AG10803 (cell line): ENCODE results near the gene EXOC3L4.

Experiments used
- DNase-seq: peaks from one replicate; pipeline ENCODE4 v3.0.0; 2010; ENCODE audit warnings: low read depth
- H3K4me3 ChIP-seq: 2 replicates; pipeline ENCODE4 v1.5.1; 2011; ENCODE audit warnings: mild to moderate bottlenecking, low read length, control low read depth
- TF ChIP-seq, protein P1 (sequence below): conservative IDR thresholded peaks from 2 replicates; pipeline ENCODE4 v1.5.1; 2011; ENCODE audit warnings: mild to moderate bottlenecking, low read length, control low read depth, inconsistent platforms

EXOC3L4 gene

GRCh38 chr14:103134919-103135318 lies 40.4 kb downstream of the EXOC3L4 start:
- no peak for DNase-seq
- no peak overlapping the region for H3K4me3 ChIP-seq
- TF ChIP-seq, protein P1, sequence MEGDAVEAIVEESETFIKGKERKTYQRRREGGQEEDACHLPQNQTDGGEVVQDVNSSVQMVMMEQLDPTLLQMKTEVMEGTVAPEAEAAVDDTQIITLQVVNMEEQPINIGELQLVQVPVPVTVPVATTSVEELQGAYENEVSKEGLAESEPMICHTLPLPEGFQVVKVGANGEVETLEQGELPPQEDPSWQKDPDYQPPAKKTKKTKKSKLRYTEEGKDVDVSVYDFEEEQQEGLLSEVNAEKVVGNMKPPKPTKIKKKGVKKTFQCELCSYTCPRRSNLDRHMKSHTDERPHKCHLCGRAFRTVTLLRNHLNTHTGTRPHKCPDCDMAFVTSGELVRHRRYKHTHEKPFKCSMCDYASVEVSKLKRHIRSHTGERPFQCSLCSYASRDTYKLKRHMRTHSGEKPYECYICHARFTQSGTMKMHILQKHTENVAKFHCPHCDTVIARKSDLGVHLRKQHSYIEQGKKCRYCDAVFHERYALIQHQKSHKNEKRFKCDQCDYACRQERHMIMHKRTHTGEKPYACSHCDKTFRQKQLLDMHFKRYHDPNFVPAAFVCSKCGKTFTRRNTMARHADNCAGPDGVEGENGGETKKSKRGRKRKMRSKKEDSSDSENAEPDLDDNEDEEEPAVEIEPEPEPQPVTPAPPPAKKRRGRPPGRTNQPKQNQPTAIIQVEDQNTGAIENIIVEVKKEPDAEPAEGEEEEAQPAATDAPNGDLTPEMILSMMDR, result no peak

- H3K4me3 ChIP-seq, result no peak overlapping the region
- TF ChIP-seq, protein P1, result no peak
- DNase-seq, result no peak
Observed at GRCh38 chr14:103135333-103136260, 41.1 kb downstream of the EXOC3L4 start.

DNA sequence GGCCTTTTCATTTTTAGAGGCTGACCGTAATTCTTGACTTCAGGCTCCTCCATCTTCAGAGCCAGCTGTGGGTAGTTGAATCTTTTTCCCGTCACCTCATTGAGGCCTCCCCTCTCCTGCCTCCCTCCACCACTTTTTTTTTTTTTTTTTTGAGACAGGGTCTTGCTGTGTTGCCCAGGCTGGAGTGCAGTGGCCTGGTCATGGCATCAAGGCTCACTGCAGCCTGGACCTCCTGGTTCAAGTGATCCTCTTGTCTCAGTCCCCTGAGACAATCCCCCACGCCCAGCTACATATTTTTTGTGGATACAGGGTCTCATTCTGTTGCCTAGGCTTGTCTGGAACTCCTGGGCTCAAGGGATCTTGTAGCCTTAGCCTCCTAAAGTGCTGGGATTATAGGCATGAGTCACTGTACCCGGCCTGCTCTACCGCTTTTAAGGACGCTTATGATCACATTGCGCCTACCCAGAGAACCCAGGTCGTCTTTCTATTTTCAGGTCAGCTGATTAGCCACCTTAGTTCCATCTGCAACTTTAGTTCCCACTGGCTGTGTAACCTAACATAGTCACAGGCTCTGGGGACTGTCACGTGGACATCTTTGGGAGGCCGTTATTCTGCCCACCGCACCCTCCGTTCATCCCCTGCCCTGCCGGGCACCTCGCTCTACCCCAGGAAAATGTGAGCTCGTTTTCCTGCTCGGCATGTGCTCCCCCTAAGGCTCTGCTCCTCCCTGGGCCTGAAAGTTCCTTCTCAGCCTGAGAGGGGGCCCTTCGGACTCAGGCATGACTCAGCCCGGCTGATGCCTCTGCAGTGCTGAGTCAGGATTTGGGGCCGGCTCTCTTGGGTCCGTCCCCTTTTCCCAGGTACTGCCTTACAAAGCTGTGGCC lies 42.1 kb downstream of the EXOC3L4 start:
- TF ChIP-seq, protein P1, result no peak; the same call in 1 of the 2 replicates
- peak; percentile 57 for DNase-seq
- H3K4me3 ChIP-seq, result no peak overlapping the region

DNA sequence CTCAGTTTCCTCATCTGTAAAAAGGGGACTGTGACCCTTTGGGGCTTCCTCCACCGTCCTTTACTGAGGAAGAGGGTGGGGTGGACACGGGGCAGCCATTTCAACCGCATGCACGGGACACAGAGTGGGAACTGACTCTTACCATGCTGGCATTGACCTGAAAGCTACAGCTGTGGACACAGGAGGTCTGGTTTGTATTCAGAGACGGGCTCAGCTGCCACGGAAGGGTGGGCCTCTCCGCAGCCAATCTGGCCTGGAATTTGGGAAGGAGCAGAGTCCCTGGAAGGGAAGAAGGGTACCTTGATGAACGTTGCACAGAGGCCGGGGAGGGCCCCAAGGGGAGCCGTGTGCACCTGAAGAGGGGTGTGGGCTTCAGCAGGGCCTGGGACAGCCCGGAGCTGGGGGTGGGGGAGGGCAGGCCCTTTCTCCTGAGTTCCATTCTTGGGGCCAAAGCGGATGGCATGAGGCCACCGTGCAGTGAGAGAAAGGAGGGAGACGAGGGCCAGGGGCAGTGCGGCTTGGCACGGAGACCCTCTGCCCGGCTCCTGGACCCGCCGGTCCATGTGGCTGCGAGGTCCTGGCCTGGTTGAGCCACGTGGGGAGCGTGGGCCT lies 43.3 kb downstream of the EXOC3L4 start:
- no peak for DNase-seq
- TF ChIP-seq, protein P1, result no peak
- no peak overlapping the region for H3K4me3 ChIP-seq

GRCh38 chr14:103138301-103139131 lies 44.0 kb downstream of the EXOC3L4 start:
- TF ChIP-seq, protein P1, result no peak
- no peak overlapping the region for H3K4me3 ChIP-seq
- DNase-seq, result no peak

GRCh38 chr14:103139132-103140025 lies 44.9 kb downstream of the EXOC3L4 start:
- no peak for DNase-seq
- TF ChIP-seq, protein P1, result no peak
- no peak overlapping the region for H3K4me3 ChIP-seq
